Pulmonary artery endothelial cell (primary cell): ENCODE data around the gene CD59. TPM values are rescaled to one million over a fixed set of nuclear protein-coding genes. Genes with fewer than 3 reads are reported as not detected.
"Not testable (repeated sequence)": the region's sequence is repeated elsewhere in the genome, so short reads cannot be mapped to it uniquely, and the experiment has no call there.

Experiments
- DNase-seq: peaks from one replicate; pipeline ENCODE4 v3.0.0-alpha.2; 2011; ENCODE audit warnings: low read depth, low spot score
- total RNA-seq: library from RNA; depleted of rRNA; stranded (reverse); fragments of >200 nt; gene quantifications from 2 replicates; pipeline ENCODE4 v1.2.3, GENCODE V29; 2014

CD59 gene
- total RNA-seq, 1 donor from 2014 or later: 1,905 TPM

DNA sequence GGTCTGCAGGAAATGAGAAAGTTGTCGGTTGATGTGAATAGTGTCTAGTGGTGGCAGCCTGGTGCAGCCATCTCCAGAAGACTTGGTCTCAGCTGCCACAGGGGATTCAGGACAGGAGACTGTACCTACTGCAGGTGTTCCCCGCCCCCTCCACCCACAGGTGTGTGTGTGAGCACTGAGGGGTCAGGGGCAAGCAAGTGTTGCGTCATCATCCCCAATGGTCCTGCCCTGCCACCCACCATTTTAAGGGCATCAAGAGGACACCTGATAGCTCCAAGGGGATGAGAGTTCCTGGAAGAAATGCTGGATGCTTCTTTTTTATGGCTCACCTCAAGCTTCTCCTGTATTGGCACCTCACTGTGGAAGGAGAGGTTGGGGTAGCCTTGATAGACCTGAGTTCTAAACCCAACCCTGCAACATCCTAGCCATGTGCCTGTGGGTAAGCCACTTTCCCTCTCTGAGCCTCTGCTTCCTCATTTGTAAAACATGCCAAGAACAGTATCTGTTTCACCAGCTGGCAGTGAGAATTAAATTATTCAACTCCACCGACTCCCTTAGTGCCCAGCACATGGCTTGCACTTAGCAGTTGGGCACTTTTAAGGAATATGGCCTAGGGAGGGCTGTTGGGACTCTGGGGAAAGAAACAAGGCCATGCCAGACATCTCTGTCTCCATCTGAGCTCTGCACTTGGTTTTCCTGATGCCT lies 41.7 kb downstream of the CD59 start:
- no peak for DNase-seq

DNA sequence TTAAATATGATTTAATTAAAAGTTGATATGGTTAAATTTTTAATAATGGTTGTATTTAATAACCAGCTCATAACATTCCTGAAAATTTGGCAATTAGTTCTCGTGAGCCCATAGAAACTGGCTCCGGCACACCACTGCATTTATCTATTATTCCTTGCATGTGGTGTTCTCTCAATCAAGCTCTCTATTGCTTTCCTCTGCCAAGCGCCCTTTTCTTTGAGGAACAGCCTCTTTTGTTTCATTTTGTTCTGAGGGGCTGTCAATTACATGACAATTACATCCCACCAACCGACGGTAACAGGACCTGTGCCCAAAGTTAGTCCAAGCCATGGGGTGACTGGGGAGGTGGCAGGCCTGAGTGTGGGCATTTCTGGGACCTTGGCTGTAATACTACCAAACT lies 43.7 kb downstream of the CD59 start:
- no peak for DNase-seq

DNA sequence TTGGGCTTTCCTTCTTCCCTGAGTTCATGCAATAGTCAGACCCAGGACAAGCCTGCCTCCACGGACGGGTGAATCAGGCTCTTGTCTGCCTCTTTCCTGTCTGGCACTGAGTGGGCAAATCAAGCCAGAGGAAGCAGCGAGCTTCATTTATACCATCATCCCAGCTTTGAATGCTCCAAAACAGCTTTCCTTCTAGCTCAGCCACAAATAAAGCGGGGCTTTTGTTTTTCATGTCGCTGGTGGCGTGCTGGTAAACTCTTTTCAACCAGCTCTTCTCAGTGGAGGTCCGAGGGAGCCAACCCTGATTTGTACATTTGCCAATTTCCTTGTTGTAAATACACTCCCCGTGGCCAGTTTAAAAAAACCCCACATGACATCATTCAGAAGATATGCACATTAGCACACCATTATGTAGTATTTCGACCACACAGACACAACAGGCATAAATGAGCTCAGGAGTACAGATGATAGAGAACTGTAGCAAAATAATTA lies 44.2 kb downstream of the CD59 start:
- DNase-seq: peak; percentile 95

DNA sequence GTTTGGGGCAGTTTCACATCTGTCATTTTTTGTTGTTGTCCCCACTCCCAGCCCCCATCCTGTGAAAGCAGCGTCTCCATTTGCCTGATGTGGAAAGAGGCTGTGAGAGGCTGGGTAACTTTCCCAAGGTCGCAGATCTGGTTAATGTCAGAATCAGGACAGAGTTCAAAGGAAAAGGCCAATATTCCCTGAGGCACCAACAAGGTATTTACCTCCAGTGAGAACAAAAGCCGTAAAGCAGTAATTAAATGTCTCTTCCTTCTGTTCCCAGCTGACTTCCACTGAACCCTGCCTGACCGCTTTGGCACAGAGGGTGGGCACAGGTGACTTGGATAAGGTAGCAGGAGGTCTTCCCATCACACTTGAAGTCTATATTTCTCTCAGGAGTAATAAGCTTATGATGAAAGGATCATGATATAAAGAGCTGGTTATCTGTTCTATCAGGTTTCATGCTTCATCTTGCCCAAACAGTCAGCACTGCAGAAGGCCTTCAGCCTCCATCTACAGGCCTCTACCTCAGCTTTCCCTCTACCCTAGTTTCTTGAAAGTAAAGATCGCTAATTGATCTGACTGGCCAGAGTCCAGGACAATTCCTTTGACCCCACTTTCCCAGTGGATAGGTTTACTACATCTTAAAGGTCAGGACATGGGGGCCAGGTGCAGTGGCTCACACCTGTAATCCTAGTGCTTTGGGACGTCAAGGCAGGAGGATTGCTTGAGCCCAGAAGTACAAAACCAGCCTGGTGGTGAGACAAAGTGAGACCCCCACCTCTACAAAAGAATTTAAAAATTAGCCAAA lies 45.0 kb downstream of the CD59 start:
- DNase-seq: no peak

DNA sequence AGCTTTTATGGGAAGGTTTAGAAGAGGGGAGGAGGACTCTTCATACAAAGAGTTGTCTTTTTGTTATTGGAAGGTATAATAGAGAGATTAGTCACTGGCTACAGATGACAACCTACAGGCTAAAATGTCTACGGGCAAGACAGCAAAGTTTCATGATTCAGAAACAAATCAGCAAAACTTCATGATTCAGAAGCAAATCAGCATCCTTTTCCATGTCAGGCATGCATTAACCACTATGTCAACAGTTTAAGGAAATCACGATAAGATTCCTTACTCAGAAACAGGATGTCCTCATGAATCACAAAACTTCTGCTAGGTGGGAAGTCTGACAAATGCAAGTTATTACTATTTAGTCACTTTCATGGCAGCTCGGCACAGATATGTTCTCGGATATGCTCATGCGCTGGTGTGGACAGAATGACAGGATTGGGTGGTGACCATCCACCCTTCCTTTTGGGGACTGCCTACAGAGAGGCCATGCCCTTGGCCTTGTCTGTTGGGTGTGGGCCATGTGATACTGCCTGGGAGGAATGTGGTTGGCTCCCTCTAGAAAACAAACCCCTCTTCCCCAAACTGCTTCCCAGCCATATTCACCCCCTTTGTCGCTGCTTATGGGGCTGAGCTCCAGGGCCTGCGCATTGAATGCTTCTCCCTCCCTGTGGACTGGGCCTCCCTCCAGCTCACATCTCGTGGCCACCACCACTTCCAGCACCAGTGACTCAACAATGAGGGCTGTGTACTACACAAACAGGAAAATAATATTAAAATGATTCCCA lies 45.7 kb downstream of the CD59 start:
- peak; percentile 96 for DNase-seq

DNA sequence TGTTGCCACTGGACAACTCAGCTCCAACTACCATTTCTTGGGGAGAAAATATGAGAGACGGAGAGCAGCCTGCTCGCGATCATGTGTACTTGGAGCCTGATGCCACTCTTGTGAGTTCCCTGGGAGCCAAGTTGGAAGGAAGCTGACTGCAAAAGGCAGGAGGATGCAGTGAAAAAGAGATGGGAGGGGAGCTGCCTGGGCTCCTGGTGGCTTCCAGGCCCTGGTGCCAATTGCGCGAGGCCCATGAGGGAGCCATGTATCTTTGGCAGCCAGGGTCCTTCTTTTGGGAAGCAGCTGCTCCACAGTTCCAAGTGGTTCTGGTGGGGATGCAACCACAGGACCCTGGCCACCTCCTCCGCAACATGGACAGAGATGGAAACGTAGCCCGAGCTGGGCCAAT lies 46.7 kb downstream of the CD59 start:
- no peak for DNase-seq

DNA sequence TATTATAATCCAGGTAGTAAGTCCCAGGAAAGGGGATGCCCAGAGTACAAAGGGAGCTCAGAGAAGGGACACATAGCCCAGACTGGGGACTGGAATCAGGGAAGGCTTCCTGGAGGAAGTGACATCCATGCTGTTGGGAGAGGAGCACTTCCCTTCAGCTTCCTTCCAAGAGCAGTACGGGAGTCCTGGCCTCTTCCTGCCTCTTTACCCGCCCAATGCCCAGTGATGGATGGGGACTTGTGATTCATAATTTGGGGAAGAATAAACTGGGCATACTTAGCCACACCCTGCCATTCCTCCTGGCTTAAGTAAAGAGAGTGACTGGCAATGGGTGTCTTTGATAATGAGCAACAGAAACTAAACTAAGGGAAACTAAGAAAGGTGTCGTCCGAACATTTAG lies 47.1 kb downstream of the CD59 start:
- DNase-seq: no peak

DNA sequence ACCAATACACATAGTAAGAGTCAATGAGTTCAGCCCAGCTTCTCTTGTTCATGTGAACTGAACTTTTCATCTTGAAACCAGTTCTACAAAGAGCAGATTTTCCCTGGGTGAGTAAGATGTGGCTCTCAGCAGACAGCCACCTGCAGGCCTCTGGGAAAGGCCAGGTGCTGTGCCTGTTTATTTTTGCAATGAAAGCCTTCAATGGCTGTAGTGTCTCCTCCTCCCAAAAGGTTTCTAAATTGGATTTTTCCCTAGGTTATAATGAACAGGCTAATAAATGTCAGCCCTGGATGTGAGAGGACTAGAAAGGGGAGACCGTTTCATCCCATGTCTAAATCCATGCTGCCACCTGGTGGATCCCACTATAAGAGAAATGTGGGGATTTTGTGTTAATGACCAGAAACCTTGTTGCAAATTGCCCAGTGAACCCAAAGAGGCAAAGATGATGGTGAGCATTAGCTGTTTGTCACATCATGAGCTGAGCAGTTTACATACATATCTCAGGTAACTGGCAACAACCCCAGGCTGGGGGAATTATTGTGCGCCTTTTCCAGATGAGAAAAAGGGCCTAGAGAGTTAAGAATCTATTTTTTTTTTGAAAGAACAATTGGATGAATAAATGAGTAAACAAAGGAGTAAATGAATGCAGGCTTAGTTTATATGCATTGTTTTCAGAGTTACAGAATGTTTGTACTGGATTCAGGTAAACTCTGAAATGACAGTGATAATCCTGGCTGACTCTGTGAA lies 48.3 kb downstream of the CD59 start:
- no peak for DNase-seq

DNA sequence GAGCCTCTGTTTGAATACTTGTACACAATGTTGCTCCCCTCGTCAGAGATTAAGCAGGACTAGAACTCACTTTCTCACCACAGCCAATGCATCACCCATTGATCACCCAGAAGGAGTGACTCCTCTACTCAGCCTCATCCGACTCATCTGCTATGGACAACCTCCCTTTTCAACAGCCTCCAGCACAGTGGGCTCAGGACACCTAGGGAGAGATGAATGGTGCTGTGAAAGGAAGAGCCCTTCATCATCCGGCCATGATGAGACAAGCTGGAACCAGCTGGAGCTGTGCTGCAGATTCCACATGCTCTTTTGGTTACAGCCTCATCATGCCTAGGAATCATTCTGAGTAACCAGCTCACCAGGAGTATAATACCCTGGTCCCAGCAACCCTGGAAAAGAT lies 51.1 kb downstream of the CD59 start:
- DNase-seq: no peak

DNA sequence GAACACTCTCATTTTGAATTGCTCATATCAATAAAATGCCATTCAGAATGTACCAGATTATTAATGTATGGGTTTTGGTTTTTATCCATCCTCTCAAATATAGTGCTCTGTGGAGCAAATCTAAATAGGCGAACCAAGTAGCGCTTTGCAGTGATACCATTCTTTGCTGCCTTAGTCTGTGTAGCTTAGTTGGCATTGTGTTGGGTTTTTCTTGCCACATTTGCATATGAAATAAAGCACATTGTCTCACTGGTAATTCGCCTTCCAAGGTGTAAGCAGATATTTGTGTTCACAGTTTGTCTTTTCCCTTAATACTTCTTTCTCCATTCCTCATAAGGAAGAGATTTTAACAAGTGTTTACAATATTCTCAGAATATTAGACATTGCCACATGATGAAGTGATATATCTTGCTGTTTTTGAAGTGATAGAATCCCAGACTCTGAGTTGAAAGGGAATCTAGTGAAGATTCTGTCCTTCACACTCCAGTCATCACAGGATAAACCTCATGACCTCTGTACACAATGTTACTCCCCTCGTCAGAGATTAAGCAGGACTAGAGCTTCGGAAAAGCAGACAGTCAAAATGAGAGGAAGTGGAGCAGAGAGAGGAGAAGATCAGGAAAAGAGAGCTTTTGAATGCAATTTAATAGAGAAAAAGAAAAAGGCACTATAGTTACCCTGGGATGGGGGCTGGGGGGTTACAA lies 52.1 kb downstream of the CD59 start:
- no peak for DNase-seq

DNA sequence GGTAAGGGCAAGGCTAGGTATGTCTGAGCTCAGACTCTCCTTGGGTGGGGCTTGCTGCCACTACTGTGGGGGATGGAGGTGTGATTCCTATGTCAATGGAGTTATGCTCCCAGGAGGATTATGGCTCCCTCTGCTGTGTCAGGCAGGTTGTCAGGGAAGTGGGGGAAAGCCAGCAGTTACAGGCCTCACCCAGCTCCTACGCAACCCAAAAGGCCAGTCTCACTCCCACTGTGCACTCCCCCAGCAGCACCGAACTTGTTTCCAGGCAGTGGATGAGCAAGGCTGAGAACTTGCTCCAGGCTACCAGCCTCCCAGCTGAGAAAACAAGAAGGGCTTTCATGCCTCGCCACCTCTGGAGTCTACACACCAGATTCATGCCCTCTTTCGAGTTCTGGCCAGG lies 53.8 kb downstream of the CD59 start:
- no peak for DNase-seq

DNA sequence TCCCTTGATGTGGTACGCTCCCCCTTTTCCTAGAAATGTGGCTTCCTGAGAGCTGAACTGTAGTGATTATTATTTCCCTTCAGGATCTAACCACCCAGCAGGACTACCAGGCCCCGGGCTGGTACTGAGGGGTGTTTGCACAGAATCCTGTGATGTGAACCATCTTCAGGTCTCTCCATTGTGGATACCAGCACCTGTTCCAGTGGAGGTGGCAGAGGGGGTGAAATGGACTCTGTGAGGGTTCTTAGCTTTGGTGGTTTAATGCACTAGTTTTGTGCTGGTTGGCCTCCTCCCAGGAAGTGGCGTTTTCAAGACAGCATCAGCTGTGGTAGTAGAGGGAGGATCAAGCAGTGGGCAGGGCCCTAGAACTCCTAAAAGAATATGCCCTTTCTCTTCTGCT lies 54.2 kb downstream of the CD59 start:
- DNase-seq: no peak

DNA sequence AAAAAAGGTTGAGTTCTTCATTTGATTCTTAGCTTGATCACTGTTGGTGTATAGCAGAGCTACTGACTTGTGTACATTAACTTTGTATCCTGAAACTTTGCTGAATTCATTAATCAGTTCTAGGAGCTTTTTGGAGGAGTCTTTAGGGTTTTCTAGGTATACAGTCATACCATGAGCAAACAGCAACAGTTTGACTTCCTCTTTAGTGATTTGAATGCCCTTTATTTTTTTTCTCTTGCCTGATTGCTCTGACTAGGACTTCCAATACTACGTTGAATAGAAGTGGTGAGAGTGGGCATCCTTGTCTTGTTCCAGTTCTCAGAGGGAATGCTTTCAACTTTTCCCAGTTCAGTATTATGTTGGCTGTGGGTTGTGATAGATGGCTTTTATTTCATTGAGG lies 57.6 kb downstream of the CD59 start:
- DNase-seq: not testable (repeated sequence)

DNA sequence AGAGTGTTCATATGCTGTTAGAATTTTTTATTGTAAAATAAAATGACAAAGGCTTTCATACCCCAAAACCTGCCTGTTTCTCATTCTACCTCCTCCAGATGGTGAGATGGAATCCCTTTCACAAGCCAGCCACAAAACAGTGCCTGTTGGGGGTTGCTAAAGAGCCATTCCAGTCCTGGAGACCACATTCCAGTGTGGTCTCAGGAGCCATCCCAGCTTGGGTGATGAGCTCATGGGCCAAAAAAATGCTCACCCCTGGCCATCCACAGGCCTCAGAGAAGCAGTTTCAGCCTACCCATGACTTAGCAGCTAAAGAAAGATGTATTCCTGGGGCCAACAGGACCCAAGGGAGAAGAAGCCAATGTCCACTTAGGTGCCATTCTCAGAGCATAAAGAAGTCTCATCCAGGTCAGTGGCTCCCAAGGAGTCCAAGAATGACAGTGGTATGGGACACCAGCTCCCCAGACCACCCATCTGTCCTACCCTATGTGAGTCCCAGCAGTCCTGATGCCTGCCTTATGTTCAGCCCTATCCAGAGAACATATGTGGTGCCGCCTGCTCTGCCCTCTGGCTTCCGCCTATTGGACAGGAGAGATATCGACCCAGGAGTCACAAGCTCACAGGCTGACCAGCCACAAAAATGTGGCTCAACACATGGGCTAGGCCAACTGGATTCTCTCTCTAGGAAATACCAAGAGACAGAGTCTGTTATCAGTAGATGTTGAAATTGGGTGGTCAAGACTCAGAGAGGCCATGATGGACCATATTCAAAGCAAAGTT lies 62.0 kb downstream of the CD59 start:
- DNase-seq: no peak

DNA sequence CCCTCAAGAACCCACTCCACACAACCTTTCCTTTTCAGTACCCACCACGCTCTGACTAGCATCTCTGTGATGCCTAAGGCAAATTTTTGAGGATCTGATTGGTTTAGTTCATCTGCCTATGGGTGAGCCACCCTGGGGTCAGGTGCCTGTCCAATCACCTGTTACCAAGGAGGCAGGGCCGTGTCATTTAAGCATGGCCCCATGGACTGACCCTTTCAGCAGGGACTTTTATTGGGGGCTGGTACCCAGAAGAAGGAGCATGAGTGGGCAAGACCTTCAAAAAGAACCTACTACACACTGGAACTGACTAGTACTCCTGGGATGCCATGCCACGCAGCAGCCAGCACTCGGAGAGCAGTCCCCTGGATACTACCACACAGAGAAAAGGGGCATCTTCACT lies 64.0 kb downstream of the CD59 start:
- no peak for DNase-seq

DNA sequence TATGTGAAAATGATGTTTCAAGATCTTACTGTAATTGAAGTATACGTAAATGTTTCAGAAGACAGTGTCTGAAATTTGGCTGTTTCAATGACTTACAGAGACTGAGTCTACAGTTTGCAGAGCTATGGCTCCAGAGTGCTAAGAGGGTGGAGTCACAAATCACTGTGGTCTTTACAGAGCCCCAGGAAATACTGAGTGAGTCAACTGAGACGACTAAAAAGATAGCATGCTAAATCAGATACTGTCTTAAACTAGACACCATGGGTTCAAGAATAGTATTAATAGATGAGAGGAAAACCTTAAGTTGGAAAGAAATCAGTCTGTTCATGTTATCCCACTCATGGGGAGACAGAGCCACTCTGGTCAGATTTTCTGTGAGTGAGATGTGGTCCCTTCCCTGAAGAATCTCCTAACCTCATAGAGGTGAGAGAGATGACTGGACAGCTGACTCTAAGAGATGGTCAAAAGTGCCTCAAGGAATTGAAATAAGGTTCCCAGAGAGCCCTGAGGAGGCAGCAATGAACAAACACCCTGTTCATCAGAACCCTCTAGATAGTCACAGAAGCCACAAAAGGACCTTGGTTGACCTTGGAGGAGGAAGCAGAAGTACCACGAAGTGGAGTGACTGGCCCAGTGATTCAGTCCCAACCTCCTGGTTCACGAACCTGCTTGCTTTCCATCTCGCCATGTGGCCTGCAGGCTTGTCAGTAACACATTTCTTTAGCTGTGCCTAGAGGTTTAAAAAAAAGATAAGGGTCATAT lies 65.8 kb downstream of the CD59 start:
- DNase-seq: no peak

DNA sequence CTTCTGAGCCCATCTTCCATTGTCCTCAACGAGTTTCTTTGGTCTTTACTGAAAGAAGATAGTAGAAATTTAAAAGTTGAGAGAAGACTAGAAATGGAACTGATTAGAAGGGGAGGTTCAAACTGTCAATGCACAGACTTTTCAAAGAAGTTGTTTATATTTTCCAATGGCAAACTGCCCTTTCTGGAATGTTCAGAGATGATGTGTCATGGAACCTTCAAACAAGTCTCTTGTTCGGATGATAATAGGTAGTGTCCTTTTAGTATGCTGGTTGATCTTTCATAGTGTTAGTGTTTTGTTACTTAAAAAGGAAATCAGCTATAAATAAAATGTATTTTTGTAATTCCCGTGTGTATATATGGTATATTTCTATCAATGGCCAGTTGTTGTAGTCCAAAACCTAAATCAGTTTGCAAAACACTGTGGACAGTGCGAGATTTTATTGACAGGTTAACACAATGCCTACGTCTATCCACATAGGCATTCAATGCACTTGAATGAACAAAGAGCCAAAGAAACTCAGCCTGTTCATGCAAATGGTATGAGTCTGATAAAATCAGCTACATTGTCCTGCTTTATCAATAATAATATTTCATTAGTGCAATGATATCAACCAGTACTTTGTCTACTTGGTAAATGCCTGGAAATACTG lies 66.5 kb downstream of the CD59 start:
- no peak for DNase-seq

DNA sequence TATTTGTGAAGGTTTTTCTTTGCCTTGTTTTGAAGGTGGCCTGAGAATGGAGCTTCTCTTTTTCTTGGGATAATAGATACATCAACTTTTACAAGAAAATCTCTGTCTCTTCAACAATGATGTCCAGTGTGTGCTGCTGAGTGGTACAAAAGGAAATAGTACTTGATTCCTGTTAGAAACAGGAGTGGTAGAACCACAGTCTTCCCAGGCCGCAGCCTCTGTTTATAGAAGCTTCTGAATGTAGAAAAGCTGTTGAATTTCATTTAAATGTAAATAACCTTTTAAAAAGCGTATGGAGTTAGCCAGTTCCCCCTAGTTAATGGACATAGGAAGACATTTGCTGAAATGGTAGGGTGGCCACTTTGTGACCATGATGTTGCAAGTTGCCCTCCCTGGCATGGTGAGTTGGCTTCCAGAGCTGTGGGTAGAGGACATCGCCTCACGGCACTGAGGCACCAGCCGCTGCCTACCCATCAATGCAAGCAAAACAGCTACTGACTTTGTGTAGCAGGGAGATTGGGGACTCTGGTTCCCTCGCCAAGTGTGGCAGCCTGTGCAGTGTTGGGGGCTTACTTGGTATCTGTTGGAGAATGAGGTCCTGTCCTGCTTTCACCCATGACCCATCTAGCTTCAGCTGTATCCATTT lies 67.1 kb downstream of the CD59 start:
- no peak for DNase-seq
